Keratinocyte (primary cell): Measurements from ENCODE around the gene MESP2.

Experiments used
- EZH2 ChIP-seq: IDR thresholded peaks from one replicate; pipeline ENCODE4 v1.6.1; 2012; ENCODE audit warnings: inconsistent platforms, mild to moderate bottlenecking, low read length, moderate library complexity
- TF ChIP-seq, protein P1 (sequence below), 3 experiments: IDR thresholded peaks in 1 of 3; conservative IDR thresholded peaks in 1 of 3; optimal IDR thresholded peaks in 1 of 3; 2 replicates in 2 of 3; 3 replicates in 1 of 3; pipeline versions ENCODE3 to v1.5.1; 2011; ENCODE audit warnings: low read length in 3 of 3, mild to moderate bottlenecking in 3 of 3, moderate library complexity in 2 of 3, control low read depth in 1 of 3, inconsistent platforms in 1 of 3; ENCODE audit not compliant: insufficient read depth in 2 of 3; ENCODE audit errors: extremely low read depth in 1 of 3

DNA sequence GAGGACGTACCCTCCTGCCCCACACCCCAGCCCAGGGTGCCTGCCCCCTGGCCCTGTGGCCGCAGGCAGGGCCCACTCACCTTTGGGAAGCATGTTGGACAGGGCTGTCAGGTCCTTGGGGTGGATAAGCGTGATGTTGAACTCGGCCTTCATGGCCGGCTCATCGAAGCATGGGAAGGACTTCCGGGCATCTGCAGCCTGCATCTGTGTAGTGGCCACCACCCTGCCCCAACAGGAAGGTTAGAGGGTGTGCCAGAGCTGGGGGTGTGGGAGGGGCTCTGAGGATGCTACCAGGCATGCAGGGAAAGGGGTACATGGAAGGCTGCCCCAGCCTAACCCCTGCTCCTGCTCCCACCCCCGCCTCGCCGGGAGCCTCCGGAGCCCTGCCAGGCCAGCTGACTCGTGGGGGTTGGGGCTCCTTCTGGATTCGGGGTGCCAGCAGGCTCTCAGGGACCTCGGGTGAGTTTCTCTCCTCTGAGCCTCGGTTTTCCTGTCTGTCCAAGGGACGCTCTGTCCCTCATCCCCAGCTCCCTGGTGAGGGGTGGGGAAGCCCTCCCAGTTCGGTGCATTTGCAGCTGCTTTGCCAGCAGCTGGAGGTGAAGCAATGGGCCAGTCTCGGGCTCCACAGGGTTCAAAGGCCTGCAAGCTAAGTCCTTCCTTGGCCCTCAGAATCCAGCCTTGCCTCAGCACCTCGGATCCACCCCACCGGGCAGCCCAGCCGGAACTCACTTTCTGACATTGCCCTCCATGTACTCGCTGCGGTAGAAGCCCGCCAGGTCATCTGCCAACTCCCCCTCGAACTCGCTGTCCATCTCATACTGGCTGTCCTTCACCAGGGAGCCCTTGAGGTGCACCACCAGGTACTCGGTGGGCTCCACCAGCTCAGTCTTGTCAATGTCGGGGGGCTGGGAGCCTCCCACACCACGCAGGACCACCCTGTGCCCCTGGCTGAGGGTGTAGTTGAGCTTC, 29.4 kb downstream of the MESP2 start:
- TF ChIP-seq EZH2 = no peak
- TF ChIP-seq, protein P1, sequence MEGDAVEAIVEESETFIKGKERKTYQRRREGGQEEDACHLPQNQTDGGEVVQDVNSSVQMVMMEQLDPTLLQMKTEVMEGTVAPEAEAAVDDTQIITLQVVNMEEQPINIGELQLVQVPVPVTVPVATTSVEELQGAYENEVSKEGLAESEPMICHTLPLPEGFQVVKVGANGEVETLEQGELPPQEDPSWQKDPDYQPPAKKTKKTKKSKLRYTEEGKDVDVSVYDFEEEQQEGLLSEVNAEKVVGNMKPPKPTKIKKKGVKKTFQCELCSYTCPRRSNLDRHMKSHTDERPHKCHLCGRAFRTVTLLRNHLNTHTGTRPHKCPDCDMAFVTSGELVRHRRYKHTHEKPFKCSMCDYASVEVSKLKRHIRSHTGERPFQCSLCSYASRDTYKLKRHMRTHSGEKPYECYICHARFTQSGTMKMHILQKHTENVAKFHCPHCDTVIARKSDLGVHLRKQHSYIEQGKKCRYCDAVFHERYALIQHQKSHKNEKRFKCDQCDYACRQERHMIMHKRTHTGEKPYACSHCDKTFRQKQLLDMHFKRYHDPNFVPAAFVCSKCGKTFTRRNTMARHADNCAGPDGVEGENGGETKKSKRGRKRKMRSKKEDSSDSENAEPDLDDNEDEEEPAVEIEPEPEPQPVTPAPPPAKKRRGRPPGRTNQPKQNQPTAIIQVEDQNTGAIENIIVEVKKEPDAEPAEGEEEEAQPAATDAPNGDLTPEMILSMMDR (optimal IDR thresholded peaks at IDR 0.05 in 1 of 3, IDR thresholded peaks at IDR 0.05 in 1 of 3, conservative IDR thresholded peaks at IDR 0.05 in 1 of 3; ENCODE audit: extremely low read depth in 1 of 3, insufficient read depth in 2 of 3, low read length in 3 of 3) = no peak
